ENCODE results near the gene SEH1L. TPM values are rescaled to one million over a fixed set of nuclear protein-coding genes. Genes with fewer than 3 reads are reported as not detected.
"Not testable (repeated sequence)": the region's sequence is repeated elsewhere in the genome, so short reads cannot be mapped to it uniquely, and the experiment has no call there.

The SEH1L gene
- total and polyA plus RNA-seq, 4 donors = 24.2 to 43.8 (median 26.4) TPM

GRCh38 chr18:12975488-12975887 is 27.7 kb downstream of the SEH1L start:
- Histone ChIP-seq H3K4me1 (ENCODE audit: control insufficient read depth in 5 of 5, insufficient read depth in 5 of 5, low read length in 5 of 5) (no peaks in the 10 kb centered on the region), H3K4me3 (no peak overlapping the region), H3K27ac (ENCODE audit: low read depth in 1 of 2, low read length in 1 of 2) (no peak overlapping the region), H3K9ac (ENCODE audit: insufficient read depth in 1 of 2, low read length in 2 of 2) (no peak overlapping the region), H3K36me3 (ENCODE audit: control insufficient read depth in 4 of 4, insufficient read depth in 4 of 4, low read length in 4 of 4) (peaks cover 18 to 28% (median 21%) of the 10 kb centered on the region in 4 donors), H3K27me3 (ENCODE audit: control insufficient read depth in 3 of 3, insufficient read depth in 3 of 3, low read length in 2 of 3) (no peaks in the 10 kb centered on the region), H3K9me3 (ENCODE audit: control insufficient read depth in 4 of 4, insufficient read depth in 3 of 4, low read length in 3 of 4) (no peaks in the 10 kb centered on the region)
- no peak for DNase-seq
- 96 to 97% methylated on average over 6 of the region's 6 CpGs for WGBS, 2 donors
- TF ChIP-seq, protein P1, sequence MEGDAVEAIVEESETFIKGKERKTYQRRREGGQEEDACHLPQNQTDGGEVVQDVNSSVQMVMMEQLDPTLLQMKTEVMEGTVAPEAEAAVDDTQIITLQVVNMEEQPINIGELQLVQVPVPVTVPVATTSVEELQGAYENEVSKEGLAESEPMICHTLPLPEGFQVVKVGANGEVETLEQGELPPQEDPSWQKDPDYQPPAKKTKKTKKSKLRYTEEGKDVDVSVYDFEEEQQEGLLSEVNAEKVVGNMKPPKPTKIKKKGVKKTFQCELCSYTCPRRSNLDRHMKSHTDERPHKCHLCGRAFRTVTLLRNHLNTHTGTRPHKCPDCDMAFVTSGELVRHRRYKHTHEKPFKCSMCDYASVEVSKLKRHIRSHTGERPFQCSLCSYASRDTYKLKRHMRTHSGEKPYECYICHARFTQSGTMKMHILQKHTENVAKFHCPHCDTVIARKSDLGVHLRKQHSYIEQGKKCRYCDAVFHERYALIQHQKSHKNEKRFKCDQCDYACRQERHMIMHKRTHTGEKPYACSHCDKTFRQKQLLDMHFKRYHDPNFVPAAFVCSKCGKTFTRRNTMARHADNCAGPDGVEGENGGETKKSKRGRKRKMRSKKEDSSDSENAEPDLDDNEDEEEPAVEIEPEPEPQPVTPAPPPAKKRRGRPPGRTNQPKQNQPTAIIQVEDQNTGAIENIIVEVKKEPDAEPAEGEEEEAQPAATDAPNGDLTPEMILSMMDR (IDR thresholded peaks at IDR 0.05; ENCODE audit: control extremely low read depth, extremely low read depth) = no peak
- ATAC-seq (ENCODE audit: insufficient read depth, low FRiP score) = no peak

- Histone ChIP-seq H3K9me3 (ENCODE audit: control insufficient read depth in 4 of 4, insufficient read depth in 3 of 4, low read length in 3 of 4) (no peaks in the 10 kb centered on the region), H3K27ac (ENCODE audit: low read depth in 1 of 2, low read length in 1 of 2) (no peak overlapping the region), H3K9ac (ENCODE audit: insufficient read depth in 1 of 2, low read length in 2 of 2) (no peak overlapping the region), H3K4me3 (no peak overlapping the region), H3K27me3 (ENCODE audit: control insufficient read depth in 3 of 3, insufficient read depth in 3 of 3, low read length in 2 of 3) (no peaks in the 10 kb centered on the region), H3K36me3 (ENCODE audit: control insufficient read depth in 4 of 4, insufficient read depth in 4 of 4, low read length in 4 of 4) (peaks cover 18 to 26% (median 20%) of the 10 kb centered on the region in 4 donors), H3K4me1 (ENCODE audit: control insufficient read depth in 5 of 5, insufficient read depth in 5 of 5, low read length in 5 of 5) (no peaks in the 10 kb centered on the region)
- ATAC-seq (ENCODE audit: insufficient read depth, low FRiP score) (no peak), DNase-seq (no peak)
- TF ChIP-seq, protein P1 (IDR thresholded peaks at IDR 0.05; ENCODE audit: control extremely low read depth, extremely low read depth) = no peak
- 91 to 93% methylated on average over 12 of the region's 12 CpGs for WGBS, 2 donors
Measured at GRCh38 chr18:12976305-12976704, 28.5 kb downstream of the SEH1L start.

DNA sequence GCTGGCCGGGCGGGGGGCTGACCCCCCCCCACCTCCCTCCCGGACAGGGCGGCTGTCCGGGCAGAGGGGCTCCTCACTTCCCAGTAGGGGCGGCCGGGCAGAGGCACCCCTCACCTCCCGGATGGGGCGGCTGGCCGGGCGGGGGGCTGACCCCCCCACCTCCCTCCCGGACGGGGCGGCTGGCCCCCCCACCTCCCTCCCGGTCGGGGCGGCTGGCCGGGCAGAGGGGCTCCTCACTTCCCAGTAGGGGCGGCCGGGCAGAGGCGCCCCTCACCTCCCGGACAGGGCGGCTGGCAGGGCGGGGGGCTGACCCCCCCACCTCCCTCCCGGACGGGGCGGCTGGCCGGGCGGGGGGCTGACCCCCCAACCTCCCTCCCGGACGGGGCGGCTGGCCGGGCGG is 32.3 kb downstream of the SEH1L start:
- 95 to 97% methylated on average over 5 to 28 of the region's 34 CpGs for WGBS, 2 donors
- not testable (repeated sequence) for H3K27me3 ChIP-seq (ENCODE audit: control insufficient read depth in 3 of 3, insufficient read depth in 3 of 3, low read length in 2 of 3); DNase-seq

GRCh38 chr18:12989397-12990122 is 41.7 kb downstream of the SEH1L start:
- Histone ChIP-seq H3K4me3 (no peak overlapping the region), H3K27ac (ENCODE audit: low read depth in 1 of 2, low read length in 1 of 2) (no peak overlapping the region), H3K9me3 (ENCODE audit: control insufficient read depth in 4 of 4, insufficient read depth in 3 of 4, low read length in 3 of 4) (no peaks in the 10 kb centered on the region), H3K4me1 (ENCODE audit: control insufficient read depth in 5 of 5, insufficient read depth in 5 of 5, low read length in 5 of 5) (peaks cover 2 to 22% (median 10%) of the 10 kb centered on the region in 5 donors), H3K36me3 (ENCODE audit: control insufficient read depth in 4 of 4, insufficient read depth in 4 of 4, low read length in 4 of 4) (peaks cover 0 to 9% (median 3%) of the 10 kb centered on the region in 4 donors), H3K27me3 (ENCODE audit: control insufficient read depth in 3 of 3, insufficient read depth in 3 of 3, low read length in 2 of 3) (no peaks in the 10 kb centered on the region), H3K9ac (ENCODE audit: insufficient read depth in 1 of 2, low read length in 2 of 2) (no peak overlapping the region)
- TF ChIP-seq, protein P1 (IDR thresholded peaks at IDR 0.05; ENCODE audit: control extremely low read depth, extremely low read depth) = no peak
- ATAC-seq (ENCODE audit: insufficient read depth, low FRiP score) (no peak), DNase-seq (no peak)
- WGBS, 2 donors = 88 to 91% methylated on average over 8 of the region's 8 CpGs

More for the DNA sequence above, 32.3 kb downstream of the SEH1L start:
- H3K27ac ChIP-seq (ENCODE audit: low read depth in 1 of 2, low read length in 1 of 2); ATAC-seq (ENCODE audit: insufficient read depth, low FRiP score); H3K4me3 ChIP-seq; H3K9ac ChIP-seq (ENCODE audit: insufficient read depth in 1 of 2, low read length in 2 of 2); H3K4me1 ChIP-seq (ENCODE audit: control insufficient read depth in 5 of 5, insufficient read depth in 5 of 5, low read length in 5 of 5); H3K9me3 ChIP-seq (ENCODE audit: control insufficient read depth in 4 of 4, insufficient read depth in 3 of 4, low read length in 3 of 4): not testable (repeated sequence)
- peaks cover 2 to 16% (median 13%) of the 10 kb centered on the region in 4 donors for H3K36me3 ChIP-seq (ENCODE audit: control insufficient read depth in 4 of 4, insufficient read depth in 4 of 4, low read length in 4 of 4)
